CD4-positive, alpha-beta T cell (primary cell): ENCODE results near the gene IBTK. TPM values are rescaled to one million over a fixed set of nuclear protein-coding genes. Genes with fewer than 3 reads are reported as not detected.
"Not testable (repeated sequence)": the region's sequence is repeated elsewhere in the genome, so short reads cannot be mapped to it uniquely, and the experiment has no call there.

Experiments
- ATAC-seq: fragments of 200-7000 bp; cut with Tn5 transposase; one replicate; pipeline ENCODE4 v1.10.0; 2022; ENCODE audit warnings: mild to moderate bottlenecking; ENCODE audit not compliant: poor library complexity
- CTCF ChIA-PET: fragments of 350-600 bp; sonication (Branson Sonifier 250); formaldehyde crosslinking; loops from one replicate; lab custom pipeline; 2021; ENCODE audit warnings: antibody characterized with exemption, inconsistent platforms; lab: Charles Lee
- POLR2A ChIA-PET: fragments of 350-600 bp; sonication (Branson Sonifier 250); formaldehyde crosslinking; loops from one replicate; lab custom pipeline; 2021; ENCODE audit warnings: antibody characterized with exemption, inconsistent platforms; lab: Charles Lee
- DNase-seq, 14 experiments: peaks; one replicate each; pipeline ENCODE4 v3.0.0-alpha.2; 2013 to 2020; ENCODE audit warnings: mixed read lengths in 2 of 14
- H3K27ac ChIP-seq, 2 donors: one replicate each; pipeline versions ENCODE4 v1.5.1 to v1.7.0; 2013; ENCODE audit warnings: low read length in 2 of 2, low read depth in 1 of 2, mild to moderate bottlenecking in 1 of 2
- H3K27me3 ChIP-seq, 2 experiments: 1 replicate in 1 of 2; 2 replicates in 1 of 2; pipeline versions ENCODE4 v1.6.1 to v1.7.0; 2013; ENCODE audit warnings: low read length in 2 of 2, control low read depth in 1 of 2, mild to moderate bottlenecking in 1 of 2, moderate library complexity in 1 of 2; ENCODE audit not compliant: insufficient read depth in 2 of 2, control insufficient read depth in 1 of 2
- H3K36me3 ChIP-seq: one replicate; pipeline ENCODE4 v1.6.1; 2013; ENCODE audit warnings: low read length, control low read depth; ENCODE audit not compliant: insufficient read depth
- H3K4me1 ChIP-seq: one replicate; pipeline ENCODE4 v1.6.1; 2013; ENCODE audit warnings: low read length, control low read depth; ENCODE audit not compliant: insufficient read depth
- H3K4me3 ChIP-seq: one replicate; pipeline ENCODE4 v1.5.1; 2013; ENCODE audit warnings: mild to moderate bottlenecking, low read length, moderate library complexity
- H3K9me3 ChIP-seq, 2 experiments: 1 replicate in 1 of 2; 2 replicates in 1 of 2; pipeline versions ENCODE4 v1.6.1 to v1.7.0; 2013; ENCODE audit warnings: low read length in 2 of 2, mild to moderate bottlenecking in 2 of 2, control low read depth in 1 of 2, moderate library complexity in 1 of 2; ENCODE audit not compliant: control insufficient read depth in 1 of 2, insufficient read depth in 1 of 2
- H3K27ac Mint-ChIP-seq: one replicate; pipeline ENCODE4 v1.8.0; 2020; ENCODE audit warnings: mixed read lengths
- H3K27me3 Mint-ChIP-seq: one replicate; pipeline ENCODE4 v1.8.0; 2021; ENCODE audit warnings: mixed read lengths
- H3K36me3 Mint-ChIP-seq: one replicate; pipeline ENCODE4 v1.8.0; 2021; ENCODE audit warnings: low read depth, mixed read lengths
- H3K4me1 Mint-ChIP-seq: one replicate; pipeline ENCODE4 v1.8.0; 2021; ENCODE audit warnings: low read depth, mixed read lengths
- H3K4me3 Mint-ChIP-seq: one replicate; pipeline ENCODE4 v1.8.0; 2020; ENCODE audit warnings: mild to moderate bottlenecking, mixed read lengths
- H3K9me3 Mint-ChIP-seq: one replicate; pipeline ENCODE4 v1.8.0; 2020; ENCODE audit warnings: mixed read lengths
- CTCF ChIP-seq: fragments of 200-600 bp; IDR thresholded peaks from one replicate; pipeline ENCODE4 v1.8.0; 2022; ENCODE audit warnings: antibody characterized with exemption, mild to moderate bottlenecking
- intact Hi-C, 2 experiments: fragments of 100-400 bp; cut with DNase I in 1 of 2; cut with micrococcal nuclease in 1 of 2; formaldehyde crosslinking; loops; one replicate each; pipeline versions ENCODE4 v1.15.1 to v1.9.0; 2023 to 2025; cut with DNase I, micrococcal nuclease
- total RNA-seq, 174 experiments: library from RNA in 2 of 174; stranded (reverse) in 2 of 174; gene quantifications; one replicate each; pipeline ENCODE4 v1.2.3 and lab custom pipeline; 2021 to 2026

The IBTK gene
- total RNA-seq, 2 experiments from 2014 or later: 11.0 to 11.2 TPM

- H3K4me1 ChIP-seq: no peaks in the 10 kb centered on the region
- intact Hi-C loops: no loop called here
- Mint-ChIP-seq H3K9me3 (no peaks in the 10 kb centered on the region), H3K27me3 (no peaks in the 10 kb centered on the region), H3K4me3 (no peak overlapping the region), H3K27ac (no peak overlapping the region), H3K4me1 (no peaks in the 10 kb centered on the region), H3K36me3 (peaks cover 45% of the 10 kb centered on the region)
- no peak for TF ChIP-seq CTCF
- CTCF ChIA-PET: no interaction called here
- H3K27ac ChIP-seq: no peak overlapping the region
- H3K4me3 ChIP-seq: no peak overlapping the region
- no peaks in the 10 kb centered on the region for H3K27me3 ChIP-seq
- POLR2A ChIA-PET: no interaction called here
- H3K36me3 ChIP-seq: peaks cover 17% of the 10 kb centered on the region
- ATAC-seq (no peak), DNase-seq (no peak)
- H3K9me3 ChIP-seq: no peaks in the 10 kb centered on the region
These were observed 81.1 kb downstream of the IBTK start for GRCh38 chr6:82166493-82166892.

- Histone ChIP-seq H3K9me3 (no peaks in the 10 kb centered on the region), H3K27ac (no peak overlapping the region), H3K36me3 (no peaks in the 10 kb centered on the region), H3K4me1 (no peaks in the 10 kb centered on the region), H3K27me3 (no peaks in the 10 kb centered on the region), H3K4me3 (no peak overlapping the region)
- ChIA-PET CTCF (no interaction called here), POLR2A (no interaction called here)
- Mint-ChIP-seq H3K9me3 (peaks cover 4% of the 10 kb centered on the region), H3K4me3 (no peak overlapping the region), H3K27ac (no peak overlapping the region), H3K4me1 (no peaks in the 10 kb centered on the region), H3K36me3 (no peaks in the 10 kb centered on the region), H3K27me3 (no peaks in the 10 kb centered on the region)
- ATAC-seq (no peak), DNase-seq (no peak)
- intact Hi-C loops: no loop called here
- TF ChIP-seq CTCF: no peak
These were observed 87.1 kb downstream of the IBTK start for GRCh38 chr6:82160255-82160990.

- H3K4me1 ChIP-seq, H3K4me3 Mint-ChIP-seq, H3K27ac ChIP-seq, H3K9me3 Mint-ChIP-seq, H3K27ac Mint-ChIP-seq, H3K27me3 Mint-ChIP-seq, DNase-seq, intact Hi-C loops, POLR2A ChIA-PET, CTCF ChIA-PET, H3K9me3 ChIP-seq, H3K36me3 ChIP-seq, H3K36me3 Mint-ChIP-seq, H3K4me3 ChIP-seq, H3K27me3 ChIP-seq, H3K4me1 Mint-ChIP-seq, ATAC-seq: not testable (repeated sequence)
These were observed 94.8 kb downstream of the IBTK start for GRCh38 chr6:82152786-82153185.

GRCh38 chr6:82151147-82151546, 96.4 kb downstream of the IBTK start:
- H3K4me3 Mint-ChIP-seq, H3K9me3 Mint-ChIP-seq, H3K27me3 Mint-ChIP-seq, CTCF ChIA-PET, H3K27ac Mint-ChIP-seq, H3K27me3 ChIP-seq, POLR2A ChIA-PET, H3K4me1 Mint-ChIP-seq, H3K27ac ChIP-seq, H3K9me3 ChIP-seq, H3K4me3 ChIP-seq, DNase-seq, H3K36me3 Mint-ChIP-seq, H3K36me3 ChIP-seq, H3K4me1 ChIP-seq, ATAC-seq, intact Hi-C loops: not testable (repeated sequence)
